Sciatic nerve (tissue), 2 donors: ENCODE results near the gene ARHGAP24. TPM values are rescaled to one million over a fixed set of nuclear protein-coding genes. Genes with fewer than 3 reads are reported as not detected.
"Not testable (repeated sequence)": the region's sequence is repeated elsewhere in the genome, so short reads cannot be mapped to it uniquely, and the experiment has no call there.

Source experiments
- ATAC-seq: fragments of 200-7000 bp; cut with Tn5 transposase; one replicate; pipeline ENCODE4 v1.9.1; 2020; ENCODE audit warnings: mild to moderate bottlenecking, moderate library complexity
- DNase-seq: peaks from one replicate; pipeline ENCODE4 v3.0.0-alpha.2; 2020; ENCODE audit warnings: low spot score
- intact Hi-C: fragments of 100-400 bp; cut with DNase I; formaldehyde crosslinking; loops from one replicate; pipeline ENCODE4 v1.14.2; 2022
- total RNA-seq: library from RNA; stranded (reverse); fragmentation: NEBNext Ultra II Directional; extraction: Animal tissue kit (Norgen Biotek cat#: 25700); gene quantifications from one replicate; pipeline ENCODE4 v1.2.1, GENCODE V29; 2021
- donor health status: DM: no; HTN: no; CAD: no.
- donor health status: DM: no; HTN: no; CAD: no.

Gene ARHGAP24
- total RNA-seq, 1 donor from 2014 or later: 87.6 TPM

GRCh38 chr4:85968945-85969819 is 494.2 kb downstream of the ARHGAP24 start:
- DNase-seq (no peak), ATAC-seq (peak; percentile 74)
- intact Hi-C loops: no loop called here

GRCh38 chr4:85970535-85970934 is 495.6 kb downstream of the ARHGAP24 start:
- intact Hi-C loops: no loop called here
- ATAC-seq: no peak
- no peak for DNase-seq

- intact Hi-C loops: no loop called here
- no peak for ATAC-seq
- DNase-seq: no peak
Observed at GRCh38 chr4:85979276-85979675, 504.3 kb downstream of the ARHGAP24 start.

- DNase-seq (no peak), ATAC-seq (no peak)
- intact Hi-C loops: no loop called here
Observed at GRCh38 chr4:85986266-85986665, 511.3 kb downstream of the ARHGAP24 start.

- no peak for DNase-seq
- intact Hi-C loops: no loop called here
- ATAC-seq: no peak
Observed at GRCh38 chr4:85993641-85994040, 518.7 kb downstream of the ARHGAP24 start.

- no peak for ATAC-seq
- intact Hi-C loops: no loop called here
- DNase-seq: no peak
Observed at GRCh38 chr4:85994576-85994975, 519.6 kb downstream of the ARHGAP24 start.

- no peak for DNase-seq
- no peak for ATAC-seq
- intact Hi-C loops: no loop called here
Observed at GRCh38 chr4:85995361-85995760, 520.4 kb downstream of the ARHGAP24 start.

- DNase-seq (no peak), ATAC-seq (no peak)
- intact Hi-C loops: no loop called here
Observed at GRCh38 chr4:86001591-86001990, 526.6 kb downstream of the ARHGAP24 start.

GRCh38 chr4:86004030-86004429 is 529.1 kb downstream of the ARHGAP24 start:
- no peak for ATAC-seq
- DNase-seq: no peak
- intact Hi-C loops: no loop called here

- no peak for ATAC-seq
- DNase-seq: no peak
- intact Hi-C loops: no loop called here
Observed at GRCh38 chr4:86006057-86006456, 531.1 kb downstream of the ARHGAP24 start.

- ATAC-seq (no peak), DNase-seq (no peak)
- intact Hi-C loops: no loop called here
Observed at GRCh38 chr4:86007042-86007441, 532.1 kb downstream of the ARHGAP24 start.

- DNase-seq (no peak), ATAC-seq (peak; percentile 59)
- intact Hi-C loops: no loop called here
Observed at GRCh38 chr4:86011117-86011516, 536.2 kb downstream of the ARHGAP24 start.

GRCh38 chr4:86013621-86014020 is 538.7 kb downstream of the ARHGAP24 start:
- intact Hi-C loops: no loop called here
- ATAC-seq: no peak
- DNase-seq: no peak

GRCh38 chr4:86014599-86014998 is 539.6 kb downstream of the ARHGAP24 start:
- ATAC-seq: no peak
- intact Hi-C loops: no loop called here
- no peak for DNase-seq

GRCh38 chr4:86015412-86016350 is 540.7 kb downstream of the ARHGAP24 start:
- intact Hi-C loops: no loop called here
- ATAC-seq: no peak

GRCh38 chr4:86019362-86019761 is 544.4 kb downstream of the ARHGAP24 start:
- DNase-seq: no peak
- ATAC-seq: no peak
- intact Hi-C loops: no loop called here

More at GRCh38 chr4:86015412-86016350, 540.7 kb downstream of the ARHGAP24 start:
- no peak for DNase-seq

GRCh38 chr4:86019906-86020305 is 545.0 kb downstream of the ARHGAP24 start:
- intact Hi-C loops: no loop called here
- no peak for ATAC-seq
- no peak for DNase-seq

GRCh38 chr4:86021671-86022070 is 546.7 kb downstream of the ARHGAP24 start:
- DNase-seq, intact Hi-C loops, ATAC-seq: not testable (repeated sequence)

- DNase-seq (no peak), ATAC-seq (no peak)
- intact Hi-C loops: no loop called here
Observed at GRCh38 chr4:86026720-86027119, 551.8 kb downstream of the ARHGAP24 start.

GRCh38 chr4:86031927-86032326 is 557.0 kb downstream of the ARHGAP24 start:
- intact Hi-C loops: no loop called here
- no peak for DNase-seq
- no peak for ATAC-seq
